NCI-H146 (cell line): Measurements from ENCODE around the gene PI16.

Source experiments
- DNase-seq: peaks from one replicate; lab custom pipeline; 2025; lab: John Stamatoyannopoulos, UW

Gene PI16

GRCh38 chr6:37004044-37004980, 49.8 kb downstream of the PI16 start:
- no peak for DNase-seq

- DNase-seq = no peak
These were observed 50.7 kb downstream of the PI16 start, which contains the start of gene FGD2 for GRCh38 chr6:37005061-37005810. Gene FGD2 (plus strand): TSS chr6:37005655. CDS start chr6:37005818, 163 bp downstream.

- DNase-seq = no peak
These were observed 51.5 kb downstream of the PI16 start for GRCh38 chr6:37005827-37006567.

GRCh38 chr6:37006793-37007339, 52.3 kb downstream of the PI16 start:
- no peak for DNase-seq

- no peak for DNase-seq
These were observed 53.0 kb downstream of the PI16 start for GRCh38 chr6:37007340-37008043.

- DNase-seq = no peak
These were observed 54.2 kb downstream of the PI16 start for GRCh38 chr6:37008484-37009465.

- DNase-seq = no peak
These were observed 55.9 kb downstream of the PI16 start for GRCh38 chr6:37010402-37010892.

GRCh38 chr6:37011656-37012378, 57.3 kb downstream of the PI16 start:
- no peak for DNase-seq

- no peak for DNase-seq
These were observed 59.3 kb downstream of the PI16 start for GRCh38 chr6:37013516-37014491.
